HPDE6-E6E7 (cell line): ENCODE results near the gene CDC42EP4.
"Not testable (repeated sequence)": the region's sequence is repeated elsewhere in the genome, so short reads cannot be mapped to it uniquely, and the experiment has no call there.

Source experiments
- DNase-seq: peaks from one replicate; pipeline ENCODE4 v3.0.0; 2011; ENCODE audit warnings: missing footprints; ENCODE audit errors: extremely low spot score

The CDC42EP4 gene

DNA sequence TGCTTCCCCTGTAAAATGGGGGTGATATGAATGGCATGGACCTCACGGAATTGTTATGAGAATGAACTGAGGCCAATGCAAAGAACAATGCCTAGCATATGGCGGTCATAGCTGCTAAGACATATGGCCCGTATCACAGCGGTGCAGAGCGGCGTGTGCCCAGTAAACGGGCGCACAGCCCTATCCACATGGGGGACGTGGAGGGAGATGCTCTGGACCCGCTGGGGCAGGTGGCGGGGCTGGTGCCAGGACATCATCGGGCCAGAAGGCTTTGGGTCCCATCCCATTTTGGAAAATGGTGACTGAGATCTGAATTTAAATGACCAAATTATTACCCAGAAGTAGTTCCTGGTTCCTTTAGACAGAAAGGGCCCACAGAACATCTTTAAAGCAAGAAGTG is 31.6 kb downstream of the CDC42EP4 start:
- no peak for DNase-seq

- DNase-seq = no peak
Observed at GRCh38 chr17:73279704-73280103, 32.1 kb downstream of the CDC42EP4 start.

- no peak for DNase-seq
Observed at GRCh38 chr17:73278465-73279453, 33.0 kb downstream of the CDC42EP4 start.

GRCh38 chr17:73278049-73278464 is 33.7 kb downstream of the CDC42EP4 start:
- DNase-seq = no peak

DNA sequence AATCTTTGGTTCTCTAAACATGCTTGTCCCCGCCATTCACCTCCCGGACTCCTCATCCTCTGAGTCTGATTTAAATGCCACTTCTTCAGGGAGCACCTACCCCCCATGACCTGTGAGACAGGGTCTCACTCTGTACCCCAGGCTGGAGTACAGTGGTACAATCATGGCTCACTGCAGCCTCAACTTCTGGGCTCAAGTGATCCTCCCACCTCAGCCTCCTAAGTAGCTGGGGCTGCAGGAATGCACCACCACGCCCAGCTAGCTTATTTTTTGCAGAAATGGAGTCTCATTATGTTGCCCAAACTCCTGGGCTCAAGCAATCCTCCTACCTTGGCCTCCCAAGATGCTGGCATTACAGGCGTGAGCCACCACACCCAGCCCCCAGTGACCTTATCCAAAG is 37.3 kb downstream of the CDC42EP4 start:
- no peak for DNase-seq

GRCh38 chr17:73272906-73273218 is 38.9 kb downstream of the CDC42EP4 start:
- DNase-seq = no peak

DNA sequence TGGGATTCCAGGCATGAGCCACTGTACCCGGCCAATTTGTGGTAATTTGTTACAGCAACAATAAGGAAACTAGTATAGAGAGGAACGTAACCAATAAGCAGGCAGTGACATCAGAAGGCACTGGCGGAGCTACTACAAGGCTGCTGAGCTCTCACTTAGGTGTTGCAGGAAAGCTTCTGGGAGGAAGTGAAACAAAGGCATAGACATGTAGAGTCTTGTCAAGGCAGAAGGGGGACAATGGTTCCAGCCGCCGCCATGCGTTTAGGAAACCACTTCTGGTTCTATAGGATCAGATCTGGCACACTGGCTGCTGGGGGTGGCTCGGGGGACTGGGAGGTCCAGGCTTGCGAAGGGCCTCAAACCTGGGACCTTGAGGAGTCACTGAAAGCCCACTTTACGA is 40.7 kb downstream of the CDC42EP4 start:
- peak; percentile 74 for DNase-seq

GRCh38 chr17:73269791-73270190 is 42.0 kb downstream of the CDC42EP4 start:
- DNase-seq = no peak

DNA sequence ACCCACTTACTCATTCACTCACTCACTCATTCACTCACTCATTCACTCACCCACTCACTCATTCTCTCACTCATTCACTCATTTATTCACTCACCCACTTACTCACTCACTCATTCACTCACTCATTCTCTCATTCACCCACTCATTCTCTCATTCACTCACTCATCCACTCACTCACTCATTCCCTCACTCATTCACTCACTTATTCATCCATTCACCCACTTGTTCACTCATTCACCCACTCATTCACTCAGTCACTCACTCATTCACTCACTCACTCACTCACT is 42.5 kb downstream of the CDC42EP4 start:
- DNase-seq = no peak

DNA sequence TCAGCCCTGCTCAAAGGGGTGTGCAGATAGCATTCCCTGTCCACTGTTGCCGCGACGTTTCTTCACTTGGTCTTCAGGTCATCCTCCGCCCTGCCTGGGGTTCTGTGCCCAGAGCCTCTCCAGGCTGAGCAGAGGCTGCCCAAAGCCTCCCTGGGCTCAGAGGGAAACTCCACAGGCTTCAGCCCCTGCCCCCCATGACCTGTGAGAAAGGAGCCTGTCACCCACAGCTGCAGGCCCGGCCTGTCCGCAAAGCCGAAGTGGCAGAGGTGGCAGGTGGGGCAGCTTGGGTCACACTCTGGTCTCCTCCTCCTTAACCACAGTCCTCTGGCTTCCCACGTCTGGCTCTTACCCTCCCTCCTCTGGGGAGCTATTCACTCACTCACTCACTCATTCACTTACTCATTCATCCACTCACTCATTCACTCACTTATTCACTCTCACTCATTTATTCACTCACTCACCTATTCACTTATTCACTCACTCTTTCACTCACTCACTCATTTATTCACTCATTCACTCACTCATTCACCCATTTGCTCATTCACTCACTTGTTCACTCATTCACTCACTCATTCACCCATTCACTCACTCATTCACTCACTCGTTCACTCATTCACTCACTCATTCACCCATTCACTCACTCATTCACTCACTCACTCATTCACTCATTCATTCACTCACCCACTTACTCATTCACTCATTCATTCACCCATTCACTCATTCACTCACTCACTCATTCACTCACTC is 43.0 kb downstream of the CDC42EP4 start:
- DNase-seq = no peak

DNA sequence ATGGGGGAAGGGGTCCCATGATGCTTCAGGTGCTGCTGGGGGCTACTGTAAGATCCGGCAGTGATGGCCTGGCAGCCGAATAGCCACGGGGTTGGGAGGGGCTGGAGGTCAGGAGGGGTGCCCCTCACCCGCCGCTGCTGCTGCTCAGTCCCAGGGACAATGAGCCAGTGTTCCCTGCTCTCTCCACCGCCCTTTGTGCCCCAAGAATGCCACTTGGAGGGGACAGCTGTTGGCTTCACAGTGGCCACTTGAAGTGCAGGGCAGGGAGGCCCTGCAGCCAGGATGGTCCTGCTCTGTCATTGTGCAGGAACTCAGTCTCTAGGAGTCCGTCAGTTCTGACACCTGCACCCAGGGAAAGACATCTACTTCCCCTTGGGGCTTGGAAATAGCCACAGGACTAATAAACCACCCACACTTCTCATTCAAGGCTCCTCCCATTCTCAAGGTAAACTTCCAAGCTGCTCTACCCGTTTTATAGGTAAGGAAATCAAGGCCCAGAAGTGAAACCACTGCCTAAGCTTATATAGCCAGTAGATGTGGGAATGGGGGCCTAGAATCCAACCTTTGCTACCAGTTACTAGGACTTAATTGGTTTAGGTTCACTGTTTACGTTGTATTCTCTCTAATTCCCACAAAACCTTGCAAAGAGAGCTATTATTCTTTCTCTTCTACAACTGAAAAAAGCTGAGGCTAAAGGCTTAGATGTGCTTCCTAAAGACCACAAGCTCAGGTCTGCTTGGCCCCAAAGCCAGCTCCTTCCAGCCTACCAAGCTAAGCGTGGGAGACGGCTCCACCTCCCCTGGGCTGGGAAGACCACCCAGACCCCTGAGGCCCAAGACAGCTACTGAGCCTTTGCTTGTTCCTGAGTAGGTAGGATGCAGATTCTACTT is 43.9 kb downstream of the CDC42EP4 start:
- DNase-seq = no peak

GRCh38 chr17:73266796-73267195 is 45.0 kb downstream of the CDC42EP4 start:
- DNase-seq = no peak

DNA sequence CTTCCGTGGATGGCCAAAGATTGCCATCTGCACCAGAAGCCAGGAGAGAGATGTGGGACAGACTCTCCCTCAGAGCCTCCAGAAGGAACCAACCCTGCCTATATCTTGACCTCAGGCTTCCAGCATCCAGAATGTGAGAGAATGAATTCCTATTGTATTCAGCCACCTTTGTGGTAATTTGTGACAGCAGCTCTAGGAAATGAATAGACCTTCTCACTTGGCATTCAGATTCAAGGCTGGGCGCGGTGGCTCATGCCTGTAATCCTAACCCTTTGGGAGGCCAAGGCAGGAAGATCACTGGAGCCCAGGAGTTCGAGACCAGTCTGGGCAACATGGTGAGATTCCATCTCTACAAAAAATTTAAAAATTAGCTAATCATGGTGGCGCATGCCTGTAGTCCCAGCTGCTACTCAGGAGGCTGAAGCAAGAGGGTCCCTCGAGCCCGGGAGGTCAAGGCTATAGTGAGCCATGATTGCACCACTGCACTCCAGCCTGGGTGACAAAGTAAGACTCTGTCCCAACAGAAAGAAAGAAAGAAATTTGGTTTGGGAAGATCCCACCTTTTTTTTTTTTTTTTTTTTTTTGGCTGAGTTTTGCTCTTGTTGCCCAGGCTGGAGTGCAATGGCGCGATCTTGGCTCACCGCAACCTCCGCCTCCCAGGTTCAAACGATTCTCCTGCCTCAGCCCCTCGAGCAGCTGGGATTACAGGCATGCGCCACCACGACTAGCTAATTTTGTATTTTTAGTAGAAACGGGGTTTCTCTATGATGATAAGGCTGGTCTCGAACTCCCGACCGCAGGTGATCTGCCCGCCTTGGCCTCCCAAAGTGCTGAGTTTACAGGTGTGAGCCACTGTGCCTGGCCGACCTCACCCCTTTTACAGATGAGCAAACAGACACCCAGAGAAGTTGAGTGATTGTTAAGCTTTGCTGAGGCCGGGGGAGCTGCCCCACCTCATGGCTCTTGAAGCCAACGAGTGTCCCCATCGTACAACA is 45.9 kb downstream of the CDC42EP4 start:
- no peak for DNase-seq

DNA sequence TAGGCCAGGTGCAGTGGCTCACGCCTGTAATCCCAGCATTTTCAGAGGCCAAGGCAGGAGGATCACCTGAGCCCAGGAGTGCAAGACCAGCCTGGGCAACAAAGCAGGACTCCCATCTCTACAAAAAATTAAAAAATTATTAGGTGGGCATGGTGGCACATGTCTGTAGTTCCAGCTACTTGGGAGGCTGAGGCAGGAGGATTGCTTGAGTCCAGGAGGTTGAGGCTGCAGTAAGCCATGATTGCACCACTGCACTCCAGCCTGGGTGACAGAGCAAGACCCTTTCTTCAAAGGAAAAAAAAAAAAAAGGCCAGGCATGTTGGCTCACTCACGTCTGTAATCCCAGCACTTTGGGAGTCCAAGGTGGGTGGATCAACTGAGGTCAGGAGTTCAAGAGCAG is 47.4 kb downstream of the CDC42EP4 start:
- DNase-seq = not testable (repeated sequence)

GRCh38 chr17:73262676-73263642 is 48.8 kb downstream of the CDC42EP4 start:
- no peak for DNase-seq

DNA sequence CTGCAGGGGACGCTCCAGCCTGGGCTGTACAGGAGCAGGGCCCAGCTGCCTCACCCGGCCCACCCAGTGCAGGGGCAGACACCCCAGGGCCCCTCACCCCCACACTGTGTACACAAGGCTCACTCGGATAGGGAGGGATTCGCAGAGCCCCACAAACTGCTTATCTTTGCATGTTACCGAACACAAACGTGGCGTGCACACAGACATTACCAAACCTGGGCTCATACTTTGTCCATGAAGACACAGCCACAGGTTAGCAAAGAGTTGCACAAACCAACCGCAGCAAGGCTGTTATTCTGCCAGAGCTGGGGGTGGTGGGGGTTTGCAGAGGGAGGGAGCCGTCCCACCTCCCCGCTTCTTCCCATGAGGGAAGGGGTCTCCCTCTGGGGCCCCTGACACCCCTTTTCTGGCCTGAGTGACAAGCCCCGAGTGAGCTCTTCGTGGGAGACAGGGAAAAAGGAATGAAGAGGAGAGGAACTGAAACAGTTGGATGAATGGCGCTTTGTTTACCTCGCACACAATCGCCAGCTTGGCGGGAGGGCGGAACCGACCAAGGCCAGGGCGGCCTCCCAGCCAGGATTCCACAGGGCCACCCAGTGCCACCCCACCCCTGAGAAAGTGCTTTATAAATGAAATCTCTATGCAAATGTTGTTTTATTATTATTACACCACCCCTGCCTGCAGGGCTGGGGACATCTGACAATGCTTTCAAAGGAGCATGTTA is 49.7 kb downstream of the CDC42EP4 start:
- DNase-seq = no peak

- DNase-seq = no peak
Observed at GRCh38 chr17:73261617-73261951, 50.2 kb downstream of the CDC42EP4 start, which contains the start of gene CPSF4L. TSS of gene CPSF4L (minus strand) at chr17:73261880. CDS start at chr17:73261818, 62 bp downstream.

DNA sequence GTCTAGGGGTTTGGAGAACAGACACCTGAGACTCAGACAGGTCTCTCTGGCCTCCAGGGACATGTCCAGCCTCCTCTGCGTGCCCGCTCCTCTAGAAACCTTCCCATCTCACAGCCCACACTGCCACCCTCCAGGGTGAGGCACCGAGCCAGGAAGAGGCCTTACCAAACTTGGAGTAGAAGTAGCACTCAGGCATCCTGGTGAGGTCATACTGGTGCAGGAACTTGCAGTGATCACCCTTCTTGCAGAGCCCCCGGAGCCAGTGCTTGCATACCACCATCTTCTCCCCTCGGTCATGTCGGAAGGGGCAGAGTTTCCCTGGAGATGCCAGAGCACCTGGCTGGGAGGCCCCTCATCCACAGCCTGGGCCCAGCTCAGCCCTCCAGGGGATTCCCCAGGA is 54.3 kb downstream of the CDC42EP4 start:
- no peak for DNase-seq

GRCh38 chr17:73256220-73256619 is 55.6 kb downstream of the CDC42EP4 start:
- no peak for DNase-seq
